ENCODE data around the gene CCNT2.

Gene CCNT2

DNA sequence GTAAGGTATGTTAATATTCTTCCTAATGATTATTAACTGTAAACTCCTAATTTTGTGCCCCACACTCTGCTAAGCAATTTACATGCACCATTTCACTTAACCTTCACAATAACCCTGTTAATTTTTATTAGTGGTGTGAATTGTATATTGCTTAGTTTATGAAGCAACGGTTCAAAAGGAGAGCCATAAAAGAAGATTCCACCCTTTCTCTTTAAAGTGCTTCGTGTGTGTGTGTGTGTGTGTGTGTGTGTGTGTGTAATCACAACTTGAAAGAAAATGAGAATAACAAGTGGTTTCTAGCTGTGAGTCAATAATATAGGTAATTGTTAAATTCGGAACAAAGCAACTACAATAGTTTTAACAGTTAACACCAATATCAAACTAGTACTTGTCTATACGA is 60.6 kb downstream of the CCNT2 start:
- DNase-seq: no peak
- intact Hi-C loops (cut with DNase I; ENCODE audit: low total_unique reads): no loop called here
- no peaks in the 10 kb centered on the region for H3K4me1 ChIP-seq
- no peaks in the 10 kb centered on the region for H3K27me3 ChIP-seq
- H3K4me3 ChIP-seq: no peak overlapping the region
- TF ChIP-seq, protein P1, sequence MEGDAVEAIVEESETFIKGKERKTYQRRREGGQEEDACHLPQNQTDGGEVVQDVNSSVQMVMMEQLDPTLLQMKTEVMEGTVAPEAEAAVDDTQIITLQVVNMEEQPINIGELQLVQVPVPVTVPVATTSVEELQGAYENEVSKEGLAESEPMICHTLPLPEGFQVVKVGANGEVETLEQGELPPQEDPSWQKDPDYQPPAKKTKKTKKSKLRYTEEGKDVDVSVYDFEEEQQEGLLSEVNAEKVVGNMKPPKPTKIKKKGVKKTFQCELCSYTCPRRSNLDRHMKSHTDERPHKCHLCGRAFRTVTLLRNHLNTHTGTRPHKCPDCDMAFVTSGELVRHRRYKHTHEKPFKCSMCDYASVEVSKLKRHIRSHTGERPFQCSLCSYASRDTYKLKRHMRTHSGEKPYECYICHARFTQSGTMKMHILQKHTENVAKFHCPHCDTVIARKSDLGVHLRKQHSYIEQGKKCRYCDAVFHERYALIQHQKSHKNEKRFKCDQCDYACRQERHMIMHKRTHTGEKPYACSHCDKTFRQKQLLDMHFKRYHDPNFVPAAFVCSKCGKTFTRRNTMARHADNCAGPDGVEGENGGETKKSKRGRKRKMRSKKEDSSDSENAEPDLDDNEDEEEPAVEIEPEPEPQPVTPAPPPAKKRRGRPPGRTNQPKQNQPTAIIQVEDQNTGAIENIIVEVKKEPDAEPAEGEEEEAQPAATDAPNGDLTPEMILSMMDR (IDR thresholded peaks at IDR 0.05): no peak
- H3K9me3 ChIP-seq: no peaks in the 10 kb centered on the region
- no peaks in the 10 kb centered on the region for H3K36me3 ChIP-seq
- H3K27ac ChIP-seq: no peak overlapping the region

DNA sequence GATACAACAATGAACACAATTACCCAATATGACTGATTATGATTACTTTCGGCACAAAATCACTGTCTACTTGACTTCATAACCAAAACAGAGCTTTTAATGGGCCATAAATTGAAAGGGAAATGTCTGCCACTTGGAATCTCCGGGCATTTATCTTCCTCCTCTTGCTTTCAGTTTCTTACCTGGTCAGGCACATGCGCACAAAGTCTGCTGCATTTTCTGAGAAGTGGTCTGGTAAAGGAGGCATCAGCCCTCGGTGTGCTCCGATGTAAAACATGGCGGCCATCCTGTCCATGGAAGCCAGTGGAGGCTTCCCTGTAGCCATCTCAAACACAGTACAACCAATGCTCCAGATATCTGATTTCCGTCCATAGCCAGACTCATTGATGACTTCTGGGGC is 62.0 kb downstream of the CCNT2 start:
- intact Hi-C loops (cut with DNase I; ENCODE audit: low total_unique reads): no loop called here
- Histone ChIP-seq H3K4me3 (no peak overlapping the region), H3K4me1 (no peaks in the 10 kb centered on the region), H3K27ac (no peak overlapping the region), H3K36me3 (no peaks in the 10 kb centered on the region), H3K9me3 (no peaks in the 10 kb centered on the region), H3K27me3 (no peaks in the 10 kb centered on the region)
- DNase-seq: no peak
- TF ChIP-seq, protein P1 (IDR thresholded peaks at IDR 0.05): no peak

DNA sequence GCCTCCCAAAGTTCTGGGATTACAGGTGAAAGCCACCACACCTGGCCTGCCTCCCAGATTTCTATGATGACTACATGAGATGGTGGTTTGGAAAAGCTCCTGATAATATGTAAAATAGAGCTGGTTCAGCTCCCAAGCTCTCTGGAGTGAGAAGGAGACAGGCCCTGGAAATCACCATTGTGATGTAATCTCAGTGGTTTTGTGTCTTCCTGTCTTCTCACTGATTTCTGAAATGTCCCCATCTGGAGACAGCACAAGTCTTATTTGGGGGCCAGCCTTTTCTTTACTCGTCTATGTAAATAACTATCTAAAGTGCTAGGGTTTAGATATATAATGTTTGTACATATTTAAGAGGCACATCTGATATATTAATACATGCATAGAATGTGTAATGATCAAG is 64.0 kb downstream of the CCNT2 start:
- no peaks in the 10 kb centered on the region for H3K36me3 ChIP-seq
- TF ChIP-seq, protein P1 (IDR thresholded peaks at IDR 0.05): no peak
- H3K27me3 ChIP-seq: no peaks in the 10 kb centered on the region
- intact Hi-C loops (cut with DNase I; ENCODE audit: low total_unique reads): no loop called here
- H3K4me1 ChIP-seq: no peaks in the 10 kb centered on the region
- no peak for DNase-seq
- no peak overlapping the region for H3K27ac ChIP-seq
- no peak overlapping the region for H3K4me3 ChIP-seq
- no peaks in the 10 kb centered on the region for H3K9me3 ChIP-seq

DNA sequence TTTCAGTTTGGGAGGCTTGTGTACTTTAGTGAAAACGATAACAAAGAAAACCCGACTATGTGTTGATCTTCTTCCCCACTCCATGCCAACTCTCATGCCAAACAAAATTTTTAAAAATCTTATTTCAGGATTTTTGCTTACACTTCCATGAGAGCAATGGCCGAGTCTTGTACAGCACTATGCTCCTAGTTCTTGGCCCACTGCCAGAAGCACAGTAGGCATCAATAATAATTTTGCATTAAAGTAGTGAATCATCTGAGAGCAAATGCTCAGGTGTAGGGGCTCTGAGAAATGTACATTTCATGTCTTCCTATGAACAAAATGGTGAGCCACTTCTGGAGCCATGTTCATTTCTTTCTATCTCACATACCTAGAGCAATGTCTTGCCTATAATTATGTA is 66.4 kb downstream of the CCNT2 start:
- no peak overlapping the region for H3K27ac ChIP-seq
- H3K4me1 ChIP-seq: no peaks in the 10 kb centered on the region
- no peak for DNase-seq
- no peaks in the 10 kb centered on the region for H3K9me3 ChIP-seq
- H3K27me3 ChIP-seq: no peaks in the 10 kb centered on the region
- H3K36me3 ChIP-seq: no peaks in the 10 kb centered on the region
- TF ChIP-seq, protein P1 (IDR thresholded peaks at IDR 0.05): no peak
- intact Hi-C loops (cut with DNase I; ENCODE audit: low total_unique reads): no loop called here
- H3K4me3 ChIP-seq: no peak overlapping the region

DNA sequence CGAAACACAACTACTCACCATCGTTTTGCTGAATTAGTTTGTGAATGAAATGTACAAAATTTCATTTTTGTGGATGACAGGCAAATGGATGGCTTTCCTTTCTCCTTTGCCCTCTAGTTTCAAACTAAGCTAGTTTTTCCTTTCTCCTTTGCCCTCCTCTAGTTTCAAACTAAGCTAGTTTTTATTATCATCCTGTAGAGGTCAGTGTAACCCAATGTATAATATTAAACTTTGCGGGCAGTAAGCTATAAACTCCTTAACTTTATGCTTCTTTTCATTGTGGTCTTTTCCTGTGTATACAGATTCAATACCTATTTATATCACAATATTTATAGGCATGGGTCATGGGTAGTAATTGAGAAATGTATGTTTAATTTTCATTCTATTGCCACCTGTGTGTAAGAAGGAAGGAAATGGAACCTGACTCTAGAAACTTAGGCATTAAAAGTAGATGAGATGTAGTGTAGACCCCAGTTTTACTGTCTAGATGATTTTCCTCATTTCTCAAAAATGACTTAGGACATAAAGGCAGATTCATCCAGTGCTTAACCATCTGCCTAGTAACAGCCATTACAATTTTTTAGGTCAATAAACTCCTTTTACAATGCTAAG is 70.5 kb downstream of the CCNT2 start:
- Histone ChIP-seq H3K27me3 (no peaks in the 10 kb centered on the region), H3K27ac (no peak overlapping the region), H3K9me3 (no peaks in the 10 kb centered on the region), H3K4me1 (no peaks in the 10 kb centered on the region), H3K36me3 (no peaks in the 10 kb centered on the region), H3K4me3 (no peak overlapping the region)
- intact Hi-C loops (cut with DNase I; ENCODE audit: low total_unique reads): no loop called here
- TF ChIP-seq, protein P1 (IDR thresholded peaks at IDR 0.05): peak; percentile 21 to 34
- no peak for DNase-seq

DNA sequence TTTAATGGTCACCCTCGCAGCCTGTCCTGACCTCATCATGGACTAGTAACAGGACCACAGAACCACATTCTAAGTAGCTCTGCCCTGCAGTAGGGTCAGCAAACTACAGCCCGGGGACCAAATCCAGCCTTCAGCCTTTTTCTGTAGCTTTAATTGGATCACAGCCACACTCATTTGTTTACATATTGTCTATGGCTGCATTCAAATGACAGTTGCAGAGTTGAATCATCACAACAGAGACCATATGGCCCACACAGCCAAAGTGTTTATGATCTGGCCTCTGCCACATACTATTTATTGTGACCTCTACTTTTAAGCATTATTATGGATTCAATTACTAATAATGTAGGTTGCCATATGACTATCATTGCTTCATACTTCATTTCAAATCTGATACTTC is 80.9 kb downstream of the CCNT2 start:
- Histone ChIP-seq H3K27ac (no peak overlapping the region), H3K36me3 (no peaks in the 10 kb centered on the region), H3K9me3 (no peaks in the 10 kb centered on the region), H3K4me3 (no peak overlapping the region), H3K4me1 (peaks cover 0 to 2% (median 0%) of the 10 kb centered on the region in 4 donors), H3K27me3 (peaks cover 0 to 2% of the 10 kb centered on the region in 2 donors)
- intact Hi-C loops (cut with DNase I; ENCODE audit: low total_unique reads): loop anchor here (10.0 kb wide), 1 partner anchor 605 kb away; no protein-coding TSS in a partner anchor
- no peak for DNase-seq
- TF ChIP-seq, protein P1 (IDR thresholded peaks at IDR 0.05): no peak
